ENCODE data around the gene MTTP. TPM values are rescaled to one million over a fixed set of nuclear protein-coding genes. Genes with fewer than 3 reads are reported as not detected.

The MTTP gene
- total RNA-seq, 1 donor from 2014 or later = under 0.01 TPM

- Histone ChIP-seq H3K27ac (ENCODE audit: low read depth, low read length) (no peak overlapping the region), H3K4me1 (ENCODE audit: control insufficient read depth in 3 of 3, insufficient read depth in 3 of 3, low read length in 3 of 3) (peaks cover 0 to 6% (median 2%) of the 10 kb centered on the region in 3 donors), H3K36me3 (ENCODE audit: control insufficient read depth in 3 of 3, insufficient read depth in 3 of 3, low read length in 3 of 3) (no peaks in the 10 kb centered on the region), H3K27me3 (ENCODE audit: control insufficient read depth in 3 of 3, insufficient read depth in 3 of 3, low read length in 3 of 3) (no peaks in the 10 kb centered on the region), H3K9ac (ENCODE audit: low read depth in 1 of 3, low read length in 3 of 3) (no peak overlapping the region), H3K9me3 (ENCODE audit: control insufficient read depth in 3 of 3, low read length in 3 of 3) (no peaks in the 10 kb centered on the region), H3K4me3 (ENCODE audit: low read length in 3 of 3) (no peak overlapping the region)
These were observed 12.7 kb downstream of the MTTP start for GRCh38 chr4:99587309-99587708.

GRCh38 chr4:99587803-99588202 lies 13.2 kb downstream of the MTTP start:
- H3K27ac ChIP-seq (ENCODE audit: low read depth, low read length) = no peak overlapping the region
- H3K27me3 ChIP-seq (ENCODE audit: control insufficient read depth in 3 of 3, insufficient read depth in 3 of 3, low read length in 3 of 3) = no peaks in the 10 kb centered on the region
- no peaks in the 10 kb centered on the region for H3K36me3 ChIP-seq (ENCODE audit: control insufficient read depth in 3 of 3, insufficient read depth in 3 of 3, low read length in 3 of 3)
- H3K9me3 ChIP-seq (ENCODE audit: control insufficient read depth in 3 of 3, low read length in 3 of 3) = no peaks in the 10 kb centered on the region
- H3K9ac ChIP-seq (ENCODE audit: low read depth in 1 of 3, low read length in 3 of 3) = no peak overlapping the region
- no peak overlapping the region for H3K4me3 ChIP-seq (ENCODE audit: low read length in 3 of 3)
- H3K4me1 ChIP-seq (ENCODE audit: control insufficient read depth in 3 of 3, insufficient read depth in 3 of 3, low read length in 3 of 3) = peaks cover 0 to 6% (median 2%) of the 10 kb centered on the region in 3 donors

- no peak overlapping the region for H3K4me3 ChIP-seq (ENCODE audit: low read length in 3 of 3)
- no peak overlapping the region for H3K27ac ChIP-seq (ENCODE audit: low read depth, low read length)
- H3K9me3 ChIP-seq (ENCODE audit: control insufficient read depth in 3 of 3, low read length in 3 of 3) = no peaks in the 10 kb centered on the region
- no peaks in the 10 kb centered on the region for H3K27me3 ChIP-seq (ENCODE audit: control insufficient read depth in 3 of 3, insufficient read depth in 3 of 3, low read length in 3 of 3)
- no peaks in the 10 kb centered on the region for H3K36me3 ChIP-seq (ENCODE audit: control insufficient read depth in 3 of 3, insufficient read depth in 3 of 3, low read length in 3 of 3)
- peaks cover 0 to 6% (median 2%) of the 10 kb centered on the region in 3 donors for H3K4me1 ChIP-seq (ENCODE audit: control insufficient read depth in 3 of 3, insufficient read depth in 3 of 3, low read length in 3 of 3)
- H3K9ac ChIP-seq (ENCODE audit: low read depth in 1 of 3, low read length in 3 of 3) = no peak overlapping the region
These were observed 17.1 kb downstream of the MTTP start for GRCh38 chr4:99591757-99592156.

GRCh38 chr4:99593781-99594641 lies 19.4 kb downstream of the MTTP start:
- H3K27ac ChIP-seq (ENCODE audit: low read depth, low read length) = no peak overlapping the region
- H3K4me3 ChIP-seq (ENCODE audit: low read length in 3 of 3) = no peak overlapping the region
- H3K4me1 ChIP-seq (ENCODE audit: control insufficient read depth in 3 of 3, insufficient read depth in 3 of 3, low read length in 3 of 3) = no peaks in the 10 kb centered on the region
- no peaks in the 10 kb centered on the region for H3K36me3 ChIP-seq (ENCODE audit: control insufficient read depth in 3 of 3, insufficient read depth in 3 of 3, low read length in 3 of 3)
- no peaks in the 10 kb centered on the region for H3K9me3 ChIP-seq (ENCODE audit: control insufficient read depth in 3 of 3, low read length in 3 of 3)
- H3K9ac ChIP-seq (ENCODE audit: low read depth in 1 of 3, low read length in 3 of 3) = no peak overlapping the region
- H3K27me3 ChIP-seq (ENCODE audit: control insufficient read depth in 3 of 3, insufficient read depth in 3 of 3, low read length in 3 of 3) = no peaks in the 10 kb centered on the region

GRCh38 chr4:99594818-99595217 lies 20.2 kb downstream of the MTTP start:
- H3K4me1 ChIP-seq (ENCODE audit: control insufficient read depth in 3 of 3, insufficient read depth in 3 of 3, low read length in 3 of 3) = no peaks in the 10 kb centered on the region
- no peaks in the 10 kb centered on the region for H3K9me3 ChIP-seq (ENCODE audit: control insufficient read depth in 3 of 3, low read length in 3 of 3)
- no peak overlapping the region for H3K27ac ChIP-seq (ENCODE audit: low read depth, low read length)
- H3K27me3 ChIP-seq (ENCODE audit: control insufficient read depth in 3 of 3, insufficient read depth in 3 of 3, low read length in 3 of 3) = no peaks in the 10 kb centered on the region
- no peak overlapping the region for H3K9ac ChIP-seq (ENCODE audit: low read depth in 1 of 3, low read length in 3 of 3)
- no peak overlapping the region for H3K4me3 ChIP-seq (ENCODE audit: low read length in 3 of 3)
- no peaks in the 10 kb centered on the region for H3K36me3 ChIP-seq (ENCODE audit: control insufficient read depth in 3 of 3, insufficient read depth in 3 of 3, low read length in 3 of 3)

- Histone ChIP-seq H3K27me3 (ENCODE audit: control insufficient read depth in 3 of 3, insufficient read depth in 3 of 3, low read length in 3 of 3) (no peaks in the 10 kb centered on the region), H3K4me3 (ENCODE audit: low read length in 3 of 3) (no peak overlapping the region), H3K9me3 (ENCODE audit: control insufficient read depth in 3 of 3, low read length in 3 of 3) (no peaks in the 10 kb centered on the region), H3K9ac (ENCODE audit: low read depth in 1 of 3, low read length in 3 of 3) (no peak overlapping the region), H3K36me3 (ENCODE audit: control insufficient read depth in 3 of 3, insufficient read depth in 3 of 3, low read length in 3 of 3) (no peaks in the 10 kb centered on the region), H3K4me1 (ENCODE audit: control insufficient read depth in 3 of 3, insufficient read depth in 3 of 3, low read length in 3 of 3) (peaks cover 8 to 10% (median 9%) of the 10 kb centered on the region in 3 donors), H3K27ac (ENCODE audit: low read depth, low read length) (no peak overlapping the region)
These were observed 32.1 kb downstream of the MTTP start for GRCh38 chr4:99606716-99607115.

GRCh38 chr4:99608417-99608816 lies 33.8 kb downstream of the MTTP start:
- Histone ChIP-seq H3K27ac (ENCODE audit: low read depth, low read length) (no peak overlapping the region), H3K4me1 (ENCODE audit: control insufficient read depth in 3 of 3, insufficient read depth in 3 of 3, low read length in 3 of 3) (peaks cover 12 to 22% (median 19%) of the 10 kb centered on the region in 3 donors), H3K9ac (ENCODE audit: low read depth in 1 of 3, low read length in 3 of 3) (no peak overlapping the region), H3K4me3 (ENCODE audit: low read length in 3 of 3) (no peak overlapping the region), H3K9me3 (ENCODE audit: control insufficient read depth in 3 of 3, low read length in 3 of 3) (no peaks in the 10 kb centered on the region), H3K36me3 (ENCODE audit: control insufficient read depth in 3 of 3, insufficient read depth in 3 of 3, low read length in 3 of 3) (no peaks in the 10 kb centered on the region), H3K27me3 (ENCODE audit: control insufficient read depth in 3 of 3, insufficient read depth in 3 of 3, low read length in 3 of 3) (no peaks in the 10 kb centered on the region)

GRCh38 chr4:99610605-99611175 lies 36.1 kb downstream of the MTTP start:
- Histone ChIP-seq H3K9ac (ENCODE audit: low read depth in 1 of 3, low read length in 3 of 3) (no peak overlapping the region), H3K27me3 (ENCODE audit: control insufficient read depth in 3 of 3, insufficient read depth in 3 of 3, low read length in 3 of 3) (no peaks in the 10 kb centered on the region), H3K4me1 (ENCODE audit: control insufficient read depth in 3 of 3, insufficient read depth in 3 of 3, low read length in 3 of 3) (peaks cover 21 to 33% (median 31%) of the 10 kb centered on the region in 3 donors), H3K9me3 (ENCODE audit: control insufficient read depth in 3 of 3, low read length in 3 of 3) (no peaks in the 10 kb centered on the region), H3K27ac (ENCODE audit: low read depth, low read length) (peak overlapping the region; percentile 25), H3K36me3 (ENCODE audit: control insufficient read depth in 3 of 3, insufficient read depth in 3 of 3, low read length in 3 of 3) (no peaks in the 10 kb centered on the region), H3K4me3 (ENCODE audit: low read length in 3 of 3) (peak overlapping the region in 2 of 3 donors; percentile 51 to 66)

GRCh38 chr4:99612281-99612680 lies 37.7 kb downstream of the MTTP start:
- Histone ChIP-seq H3K4me1 (ENCODE audit: control insufficient read depth in 3 of 3, insufficient read depth in 3 of 3, low read length in 3 of 3) (peaks cover 25 to 48% (median 36%) of the 10 kb centered on the region in 3 donors), H3K9me3 (ENCODE audit: control insufficient read depth in 3 of 3, low read length in 3 of 3) (no peaks in the 10 kb centered on the region), H3K36me3 (ENCODE audit: control insufficient read depth in 3 of 3, insufficient read depth in 3 of 3, low read length in 3 of 3) (no peaks in the 10 kb centered on the region), H3K4me3 (ENCODE audit: low read length in 3 of 3) (no peak overlapping the region), H3K27me3 (ENCODE audit: control insufficient read depth in 3 of 3, insufficient read depth in 3 of 3, low read length in 3 of 3) (no peaks in the 10 kb centered on the region), H3K9ac (ENCODE audit: low read depth in 1 of 3, low read length in 3 of 3) (peak overlapping the region in 1 of 3 donors; percentile 8), H3K27ac (ENCODE audit: low read depth, low read length) (peak overlapping the region; percentile 32)

- no peaks in the 10 kb centered on the region for H3K27me3 ChIP-seq (ENCODE audit: control insufficient read depth in 3 of 3, insufficient read depth in 3 of 3, low read length in 3 of 3)
- peak overlapping the region in 1 of 3 donors; percentile 8 for H3K9ac ChIP-seq (ENCODE audit: low read depth in 1 of 3, low read length in 3 of 3)
- H3K9me3 ChIP-seq (ENCODE audit: control insufficient read depth in 3 of 3, low read length in 3 of 3) = no peaks in the 10 kb centered on the region
- peaks cover 25 to 49% (median 36%) of the 10 kb centered on the region in 3 donors for H3K4me1 ChIP-seq (ENCODE audit: control insufficient read depth in 3 of 3, insufficient read depth in 3 of 3, low read length in 3 of 3)
- H3K4me3 ChIP-seq (ENCODE audit: low read length in 3 of 3) = no peak overlapping the region
- H3K36me3 ChIP-seq (ENCODE audit: control insufficient read depth in 3 of 3, insufficient read depth in 3 of 3, low read length in 3 of 3) = no peaks in the 10 kb centered on the region
- no peak overlapping the region for H3K27ac ChIP-seq (ENCODE audit: low read depth, low read length)
These were observed 38.1 kb downstream of the MTTP start for GRCh38 chr4:99612704-99613103.
